Heart left ventricle (tissue), 13 donors: ENCODE measurements around the gene DEGS2.

Experiments
- CTCF ChIP-seq, 12 donors: fragments of 200-600 bp; sonication (generic) in 4 of 12; IDR thresholded peaks; one replicate each; pipeline versions ENCODE4 v1.5.0 to v1.8.0; 2018 to 2022; ENCODE audit warnings: antibody characterized with exemption in 12 of 12, mild to moderate bottlenecking in 5 of 12
- POLR2A ChIP-seq, 2 donors: fragments of 450-650 bp; IDR thresholded peaks; one replicate each; pipeline ENCODE4 v1.6.1; 2017; ENCODE audit warnings: antibody characterized with exemption in 2 of 2, mild to moderate bottlenecking in 2 of 2, moderate library complexity in 2 of 2
- donor health status: ischemic (EF 13 %, LVEDD 7.1; RV severe dilation, severe dysfunction).
- donor health status: DM: no; HTN: yes; CAD: no.
- donor health status: DM: no; HTN: no; CAD: no.
- donor health status: ischemic (EF 25% LVEDD 6.9; RV normal size, moderate dysfunction).
- donor health status: ischemic (EF 25% LVEDD 5.7; RV mildly dilated, moderate dysfunction).
- donor health status: ischemic (EF 35%, LVEDD 5.7; RV mildly dilated, moderate dysfunction).
- donor health status: nonischemic (EF 11% LVEDD 7.7; RV severe dilation, severe dysfunction).
- donor health status: DM: yes; HTN: yes; CAD: no.
- donor health status: PGD.
- donor health status: ischemic (EF 29% LVEDD 5.4; RV normal size, mild dysfunction).
- donor health status: nonischemic (EF 23%, LVEDD 6.1; RV moderate dilation, normal function).

- TF ChIP-seq CTCF (IDR thresholded peaks at IDR 0.05) (no peak), POLR2A (IDR thresholded peaks at IDR 0.05) (no peak)
Measured at GRCh38 chr14:100149851-100150611, 9.4 kb downstream of the DEGS2 start.
